ENCODE results near the gene METAP1. TPM values are rescaled to one million over a fixed set of nuclear protein-coding genes. Genes with fewer than 3 reads are reported as not detected.
"Not testable (repeated sequence)": the region's sequence is repeated elsewhere in the genome, so short reads cannot be mapped to it uniquely, and the experiment has no call there.

Gene METAP1
- total and polyA plus RNA-seq, 5 donors from 2014 or later = 30.8 to 43.8 (median 33.6) TPM

GRCh38 chr4:99078336-99078735 lies 82.8 kb downstream of the METAP1 start:
- H3K36me3 Mint-ChIP-seq = peaks cover 38% of the 10 kb centered on the region

GRCh38 chr4:99078931-99079624 lies 83.6 kb downstream of the METAP1 start:
- no peaks in the 10 kb centered on the region for H3K27me3 Mint-ChIP-seq
- H3K9me3 Mint-ChIP-seq = no peaks in the 10 kb centered on the region
- no peak overlapping the region for H3K4me3 Mint-ChIP-seq
- DNase-seq (no peak), ATAC-seq (ENCODE audit: low read depth in 2 of 2) (no peak)
- peaks cover 13 to 21% (median 17%) of the 10 kb centered on the region in 4 donors for H3K4me1 Mint-ChIP-seq
- peaks cover 36% of the 10 kb centered on the region for H3K36me3 Mint-ChIP-seq
- H3K27ac Mint-ChIP-seq = peak overlapping the region in 1 of 3 donors; percentile 54
- Histone ChIP-seq H3K4me3 (ENCODE audit: low read depth, low read length) (no peak overlapping the region), H3K36me3 (ENCODE audit: control insufficient read depth, insufficient read depth, low read length) (peaks cover 97% of the 10 kb centered on the region), H3K4me1 (ENCODE audit: control insufficient read depth, insufficient read depth, low read length, poor library complexity, severe bottlenecking) (no peaks in the 10 kb centered on the region), H3K27me3 (ENCODE audit: control insufficient read depth, insufficient read depth, low read length) (no peaks in the 10 kb centered on the region), H3K27ac (ENCODE audit: insufficient read depth, low read length, poor library complexity, severe bottlenecking) (no peak overlapping the region), H3K9me3 (ENCODE audit: control insufficient read depth in 2 of 2, low read length in 2 of 2) (no peaks in the 10 kb centered on the region)

More at GRCh38 chr4:99078336-99078735, 82.8 kb downstream of the METAP1 start:
- H3K9me3 Mint-ChIP-seq = no peaks in the 10 kb centered on the region
- Histone ChIP-seq H3K36me3 (ENCODE audit: control insufficient read depth, insufficient read depth, low read length) (peaks cover 97% of the 10 kb centered on the region), H3K4me1 (ENCODE audit: control insufficient read depth, insufficient read depth, low read length, poor library complexity, severe bottlenecking) (no peaks in the 10 kb centered on the region), H3K4me3 (ENCODE audit: low read depth, low read length) (no peak overlapping the region), H3K9me3 (ENCODE audit: control insufficient read depth in 2 of 2, low read length in 2 of 2) (no peaks in the 10 kb centered on the region), H3K27me3 (ENCODE audit: control insufficient read depth, insufficient read depth, low read length) (no peaks in the 10 kb centered on the region), H3K27ac (ENCODE audit: insufficient read depth, low read length, poor library complexity, severe bottlenecking) (no peak overlapping the region)
- DNase-seq (no peak), ATAC-seq (ENCODE audit: low read depth in 2 of 2) (no peak)
- H3K4me1 Mint-ChIP-seq = peaks cover 17 to 21% (median 19%) of the 10 kb centered on the region in 4 donors
- no peaks in the 10 kb centered on the region for H3K27me3 Mint-ChIP-seq
- no peak overlapping the region for H3K4me3 Mint-ChIP-seq
- H3K27ac Mint-ChIP-seq = no peak overlapping the region

- H3K36me3 Mint-ChIP-seq = peaks cover 36% of the 10 kb centered on the region
- H3K27ac Mint-ChIP-seq = peak overlapping the region in 1 of 3 donors; percentile 54
- H3K4me1 ChIP-seq (ENCODE audit: control insufficient read depth, insufficient read depth, low read length, poor library complexity, severe bottlenecking) = no peaks in the 10 kb centered on the region
- H3K9me3 Mint-ChIP-seq = no peaks in the 10 kb centered on the region
- no peaks in the 10 kb centered on the region for H3K9me3 ChIP-seq (ENCODE audit: control insufficient read depth in 2 of 2, low read length in 2 of 2)
- H3K4me3 Mint-ChIP-seq = peak overlapping the region in 1 of 4 donors; percentile 43
- H3K27me3 Mint-ChIP-seq = no peaks in the 10 kb centered on the region
- H3K4me3 ChIP-seq (ENCODE audit: low read depth, low read length) = no peak overlapping the region
- no peak for DNase-seq
- no peak overlapping the region for H3K27ac ChIP-seq (ENCODE audit: insufficient read depth, low read length, poor library complexity, severe bottlenecking)
- peaks cover 96% of the 10 kb centered on the region for H3K36me3 ChIP-seq (ENCODE audit: control insufficient read depth, insufficient read depth, low read length)
- H3K4me1 Mint-ChIP-seq = peaks cover 13 to 24% (median 22%) of the 10 kb centered on the region in 4 donors
- no peaks in the 10 kb centered on the region for H3K27me3 ChIP-seq (ENCODE audit: control insufficient read depth, insufficient read depth, low read length)
- ATAC-seq (ENCODE audit: low read depth in 2 of 2) = no peak
Observed at GRCh38 chr4:99079625-99080295, 84.2 kb downstream of the METAP1 start.

DNA sequence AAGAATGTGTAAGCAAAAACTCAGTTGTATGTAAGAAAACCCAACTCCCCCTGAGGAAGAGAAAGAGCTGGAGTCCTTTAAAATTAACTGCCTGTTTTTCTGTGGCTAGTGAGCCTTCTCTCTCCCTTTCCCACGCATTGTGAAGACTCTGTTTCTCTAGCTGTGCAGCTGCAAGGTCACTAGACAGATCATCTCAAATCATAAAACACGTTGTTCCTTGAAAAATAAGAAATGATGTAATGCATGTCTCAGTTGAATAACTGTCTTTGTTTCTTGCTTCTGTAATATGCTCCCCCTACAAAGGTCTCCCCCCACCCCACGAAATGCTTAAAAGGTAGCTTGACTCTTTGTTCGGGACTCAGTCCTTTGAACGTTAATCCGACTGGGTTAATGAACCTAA lies 85.3 kb downstream of the METAP1 start:
- not testable (repeated sequence) for H3K4me3 ChIP-seq (ENCODE audit: low read depth, low read length); H3K27me3 ChIP-seq (ENCODE audit: control insufficient read depth, insufficient read depth, low read length); H3K9me3 Mint-ChIP-seq; H3K4me3 Mint-ChIP-seq; H3K27me3 Mint-ChIP-seq; ATAC-seq (ENCODE audit: low read depth in 2 of 2); H3K9me3 ChIP-seq (ENCODE audit: control insufficient read depth in 2 of 2, low read length in 2 of 2); H3K4me1 ChIP-seq (ENCODE audit: control insufficient read depth, insufficient read depth, low read length, poor library complexity, severe bottlenecking); H3K27ac ChIP-seq (ENCODE audit: insufficient read depth, low read length, poor library complexity, severe bottlenecking); DNase-seq
- H3K36me3 ChIP-seq (ENCODE audit: control insufficient read depth, insufficient read depth, low read length) = peaks cover 89% of the 10 kb centered on the region
- peaks cover 19 to 33% (median 30%) of the 10 kb centered on the region in 4 donors for H3K4me1 Mint-ChIP-seq
- peak overlapping the region in 1 of 3 donors; percentile 67 for H3K27ac Mint-ChIP-seq
- peaks cover 33% of the 10 kb centered on the region for H3K36me3 Mint-ChIP-seq

GRCh38 chr4:99082192-99082591 lies 86.7 kb downstream of the METAP1 start:
- H3K36me3 Mint-ChIP-seq = peaks cover 27% of the 10 kb centered on the region
- peaks cover 8% of the 10 kb centered on the region for H3K4me1 ChIP-seq (ENCODE audit: control insufficient read depth, insufficient read depth, low read length, poor library complexity, severe bottlenecking)
- H3K27ac ChIP-seq (ENCODE audit: insufficient read depth, low read length, poor library complexity, severe bottlenecking) = no peak overlapping the region
- H3K27me3 Mint-ChIP-seq = no peaks in the 10 kb centered on the region
- peaks cover 24 to 44% (median 37%) of the 10 kb centered on the region in 4 donors for H3K4me1 Mint-ChIP-seq
- no peak overlapping the region for H3K4me3 ChIP-seq (ENCODE audit: low read depth, low read length)
- peak overlapping the region in 1 of 4 donors; percentile 20 for H3K4me3 Mint-ChIP-seq
- peaks cover 76% of the 10 kb centered on the region for H3K36me3 ChIP-seq (ENCODE audit: control insufficient read depth, insufficient read depth, low read length)
- H3K9me3 Mint-ChIP-seq = no peaks in the 10 kb centered on the region
- ATAC-seq (ENCODE audit: low read depth in 2 of 2) (no peak), DNase-seq (no peak)
- H3K9me3 ChIP-seq (ENCODE audit: control insufficient read depth in 2 of 2, low read length in 2 of 2) = no peaks in the 10 kb centered on the region
- no peak overlapping the region for H3K27ac Mint-ChIP-seq
- no peaks in the 10 kb centered on the region for H3K27me3 ChIP-seq (ENCODE audit: control insufficient read depth, insufficient read depth, low read length)

DNA sequence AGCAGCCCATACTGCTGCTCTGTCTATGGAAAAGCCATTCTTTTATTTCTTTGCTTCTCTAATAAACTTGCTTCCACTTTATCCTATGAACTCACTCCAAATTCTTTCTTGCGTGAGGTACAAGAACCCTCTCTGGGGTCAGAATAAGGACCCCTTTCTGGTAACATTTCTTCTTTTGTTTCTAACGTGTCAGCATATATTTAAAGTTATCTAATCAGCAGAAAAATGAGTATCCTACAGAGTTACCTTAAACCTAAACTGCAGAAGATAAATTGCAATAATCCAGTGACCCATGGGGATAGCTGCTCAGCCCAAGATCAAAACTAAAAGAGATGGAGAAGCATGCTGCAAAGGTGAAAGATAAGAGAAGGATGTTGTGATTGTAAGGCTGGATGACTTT lies 89.1 kb downstream of the METAP1 start:
- no peak overlapping the region for H3K27ac Mint-ChIP-seq
- peak overlapping the region in 2 of 4 donors; percentile 38 to 68 for H3K4me3 Mint-ChIP-seq
- no peaks in the 10 kb centered on the region for H3K9me3 ChIP-seq (ENCODE audit: control insufficient read depth in 2 of 2, low read length in 2 of 2)
- peaks cover 32 to 65% (median 48%) of the 10 kb centered on the region in 4 donors for H3K4me1 Mint-ChIP-seq
- DNase-seq (no peak), ATAC-seq (ENCODE audit: low read depth in 2 of 2) (no peak)
- no peaks in the 10 kb centered on the region for H3K27me3 ChIP-seq (ENCODE audit: control insufficient read depth, insufficient read depth, low read length)
- H3K27ac ChIP-seq (ENCODE audit: insufficient read depth, low read length, poor library complexity, severe bottlenecking) = no peak overlapping the region
- H3K27me3 Mint-ChIP-seq = no peaks in the 10 kb centered on the region
- peaks cover 21% of the 10 kb centered on the region for H3K4me1 ChIP-seq (ENCODE audit: control insufficient read depth, insufficient read depth, low read length, poor library complexity, severe bottlenecking)
- peaks cover 20% of the 10 kb centered on the region for H3K36me3 Mint-ChIP-seq
- H3K4me3 ChIP-seq (ENCODE audit: low read depth, low read length) = no peak overlapping the region
- H3K36me3 ChIP-seq (ENCODE audit: control insufficient read depth, insufficient read depth, low read length) = peaks cover 53% of the 10 kb centered on the region
- H3K9me3 Mint-ChIP-seq = no peaks in the 10 kb centered on the region

DNA sequence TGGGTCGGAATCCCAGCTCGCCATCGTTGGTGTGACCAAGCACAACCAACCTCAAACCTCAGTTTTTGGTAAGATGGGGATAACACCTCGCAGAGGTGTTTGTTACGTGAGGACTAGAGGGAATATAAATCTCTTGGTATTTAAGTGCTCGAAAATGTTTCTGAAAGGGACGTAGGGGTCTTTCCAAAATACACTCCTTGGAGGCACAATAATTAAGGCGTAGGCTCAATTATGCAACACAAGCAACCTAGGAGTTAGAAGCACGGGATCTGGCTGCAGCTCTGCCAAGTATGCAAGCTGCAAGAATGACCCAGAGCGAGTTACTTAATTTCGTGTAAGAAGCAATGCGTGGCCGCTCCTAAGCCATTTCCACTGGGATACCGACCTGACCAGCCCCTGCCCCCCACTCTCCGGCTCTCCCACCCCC lies 92.5 kb downstream of the METAP1 start:
- Mint-ChIP-seq H3K36me3 (peaks cover 5% of the 10 kb centered on the region), H3K27me3 (no peaks in the 10 kb centered on the region), H3K9me3 (no peaks in the 10 kb centered on the region), H3K4me1 (peaks cover 34 to 80% (median 58%) of the 10 kb centered on the region in 4 donors), H3K27ac (peak overlapping the region; percentile 96 to 100 (median 99)), H3K4me3 (peak overlapping the region; percentile 95 to 99 (median 98))
- peak in 2 of 3 donors; percentile 7 to 58 for DNase-seq
- no peak for ATAC-seq (ENCODE audit: low read depth in 2 of 2)
- Histone ChIP-seq H3K4me3 (ENCODE audit: low read depth, low read length) (peak overlapping the region; percentile 87), H3K27ac (ENCODE audit: insufficient read depth, low read length, poor library complexity, severe bottlenecking) (peak overlapping the region; percentile 86), H3K9me3 (ENCODE audit: control insufficient read depth in 2 of 2, low read length in 2 of 2) (no peaks in the 10 kb centered on the region), H3K36me3 (ENCODE audit: control insufficient read depth, insufficient read depth, low read length) (peaks cover 20% of the 10 kb centered on the region), H3K27me3 (ENCODE audit: control insufficient read depth, insufficient read depth, low read length) (no peaks in the 10 kb centered on the region), H3K4me1 (ENCODE audit: control insufficient read depth, insufficient read depth, low read length, poor library complexity, severe bottlenecking) (peaks cover 27% of the 10 kb centered on the region)
